BE2C (cell line): ENCODE measurements around the gene ADAMTS16.

ENCODE experiments used
- DNase-seq: peaks from one replicate; pipeline ENCODE4 v3.0.0-alpha.2; 2020
- H3K27me3 ChIP-seq: fragments of 250-450 bp; sonication (Bioruptor Pico); 2 replicates; pipeline ENCODE4 v1.5.1; 2020; ENCODE audit warnings: mild to moderate bottlenecking
- H3K36me3 ChIP-seq: fragments of 250-450 bp; sonication (Bioruptor Pico); 2 replicates; pipeline ENCODE4 v1.5.1; 2020; ENCODE audit warnings: mild to moderate bottlenecking
- H3K4me1 ChIP-seq: fragments of 250-450 bp; sonication (Bioruptor Pico); 2 replicates; pipeline ENCODE4 v1.5.1; 2020
- H3K4me3 ChIP-seq: 2 replicates; pipeline ENCODE4 v1.5.1; 2011; ENCODE audit warnings: low read depth, low read length
- H3K9me3 ChIP-seq: fragments of 250-450 bp; sonication (Bioruptor Pico); 2 replicates; pipeline ENCODE4 v1.5.1; 2020
- CTCF ChIP-seq: IDR thresholded peaks from 2 replicates; pipeline ENCODE4 v1.5.1; 2012; ENCODE audit warnings: mild to moderate bottlenecking, low read depth, low read length

Gene ADAMTS16

GRCh38 chr5:5178136-5178535 is 38.0 kb downstream of the ADAMTS16 start:
- H3K4me3 ChIP-seq: no peak overlapping the region
- H3K36me3 ChIP-seq: no peaks in the 10 kb centered on the region
- no peaks in the 10 kb centered on the region for H3K9me3 ChIP-seq
- H3K27me3 ChIP-seq: no peaks in the 10 kb centered on the region
- no peak for DNase-seq
- TF ChIP-seq CTCF: no peak
- H3K4me1 ChIP-seq: no peaks in the 10 kb centered on the region

GRCh38 chr5:5178580-5178979 is 38.5 kb downstream of the ADAMTS16 start:
- DNase-seq: no peak
- Histone ChIP-seq H3K27me3 (no peaks in the 10 kb centered on the region), H3K36me3 (no peaks in the 10 kb centered on the region), H3K4me1 (no peaks in the 10 kb centered on the region), H3K9me3 (no peaks in the 10 kb centered on the region), H3K4me3 (no peak overlapping the region)
- no peak for TF ChIP-seq CTCF

- TF ChIP-seq CTCF: no peak
- Histone ChIP-seq H3K9me3 (no peaks in the 10 kb centered on the region), H3K4me3 (no peak overlapping the region), H3K27me3 (no peaks in the 10 kb centered on the region), H3K4me1 (no peaks in the 10 kb centered on the region), H3K36me3 (no peaks in the 10 kb centered on the region)
- no peak for DNase-seq
These were observed 38.9 kb downstream of the ADAMTS16 start for GRCh38 chr5:5179079-5179478.

- TF ChIP-seq CTCF: no peak
- Histone ChIP-seq H3K36me3 (no peaks in the 10 kb centered on the region), H3K9me3 (no peaks in the 10 kb centered on the region), H3K27me3 (no peaks in the 10 kb centered on the region), H3K4me1 (no peaks in the 10 kb centered on the region), H3K4me3 (no peak overlapping the region)
- DNase-seq: no peak
These were observed 39.5 kb downstream of the ADAMTS16 start for GRCh38 chr5:5179597-5179996.

- H3K4me1 ChIP-seq: no peaks in the 10 kb centered on the region
- no peaks in the 10 kb centered on the region for H3K27me3 ChIP-seq
- DNase-seq: no peak
- H3K36me3 ChIP-seq: no peaks in the 10 kb centered on the region
- no peak overlapping the region for H3K4me3 ChIP-seq
- H3K9me3 ChIP-seq: no peaks in the 10 kb centered on the region
- TF ChIP-seq CTCF: no peak
These were observed 41.7 kb downstream of the ADAMTS16 start for GRCh38 chr5:5181650-5182324.

GRCh38 chr5:5182508-5183188 is 42.5 kb downstream of the ADAMTS16 start:
- H3K4me1 ChIP-seq: no peaks in the 10 kb centered on the region
- H3K27me3 ChIP-seq: no peaks in the 10 kb centered on the region
- TF ChIP-seq CTCF: no peak
- H3K36me3 ChIP-seq: no peaks in the 10 kb centered on the region
- H3K4me3 ChIP-seq: no peak overlapping the region
- no peaks in the 10 kb centered on the region for H3K9me3 ChIP-seq
- DNase-seq: no peak
